ENCODE results near the gene P2RY2.

DNA sequence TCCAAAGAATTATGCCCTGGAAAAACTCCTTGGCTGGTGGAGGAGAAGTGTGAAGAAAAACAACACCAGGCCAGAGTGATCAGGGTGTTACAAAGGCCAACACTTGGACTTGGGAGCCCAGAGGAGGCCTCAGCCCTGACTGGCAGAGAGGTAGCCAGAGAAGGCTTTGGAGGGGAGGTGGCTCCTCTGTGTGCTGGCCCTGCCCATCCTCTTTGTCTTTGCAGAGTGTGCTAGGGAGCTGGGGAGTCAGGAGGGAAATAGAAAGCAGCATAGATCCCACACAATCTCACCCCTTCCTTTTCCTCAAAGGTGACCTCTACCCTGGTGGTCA, 42.0 kb downstream of the P2RY2 start:
- TF ChIP-seq, protein P1, sequence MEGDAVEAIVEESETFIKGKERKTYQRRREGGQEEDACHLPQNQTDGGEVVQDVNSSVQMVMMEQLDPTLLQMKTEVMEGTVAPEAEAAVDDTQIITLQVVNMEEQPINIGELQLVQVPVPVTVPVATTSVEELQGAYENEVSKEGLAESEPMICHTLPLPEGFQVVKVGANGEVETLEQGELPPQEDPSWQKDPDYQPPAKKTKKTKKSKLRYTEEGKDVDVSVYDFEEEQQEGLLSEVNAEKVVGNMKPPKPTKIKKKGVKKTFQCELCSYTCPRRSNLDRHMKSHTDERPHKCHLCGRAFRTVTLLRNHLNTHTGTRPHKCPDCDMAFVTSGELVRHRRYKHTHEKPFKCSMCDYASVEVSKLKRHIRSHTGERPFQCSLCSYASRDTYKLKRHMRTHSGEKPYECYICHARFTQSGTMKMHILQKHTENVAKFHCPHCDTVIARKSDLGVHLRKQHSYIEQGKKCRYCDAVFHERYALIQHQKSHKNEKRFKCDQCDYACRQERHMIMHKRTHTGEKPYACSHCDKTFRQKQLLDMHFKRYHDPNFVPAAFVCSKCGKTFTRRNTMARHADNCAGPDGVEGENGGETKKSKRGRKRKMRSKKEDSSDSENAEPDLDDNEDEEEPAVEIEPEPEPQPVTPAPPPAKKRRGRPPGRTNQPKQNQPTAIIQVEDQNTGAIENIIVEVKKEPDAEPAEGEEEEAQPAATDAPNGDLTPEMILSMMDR (IDR thresholded peaks at IDR 0.05; ENCODE audit: insufficient read depth, low read depth, low read length), result no peak
- no peak for TF ChIP-seq EZH2 (IDR thresholded peaks at IDR 0.05; ENCODE audit: insufficient read depth, low read length)

Data from astrocyte (in vitro differentiated cells and primary cell).